GM19239 (cell line): ENCODE data around the gene SULT1B1.

Experiments
- DNase-seq: peaks from one replicate; pipeline ENCODE4 v3.0.0; 2011; ENCODE audit warnings: low spot score; ENCODE audit not compliant: insufficient read length
- FAIRE-seq: peaks from 2 replicates; lab custom pipeline; 2011; peaks lifted over from hg19 to GRCh38; lab: Jason Lieb, UNC

SULT1B1 gene

DNA sequence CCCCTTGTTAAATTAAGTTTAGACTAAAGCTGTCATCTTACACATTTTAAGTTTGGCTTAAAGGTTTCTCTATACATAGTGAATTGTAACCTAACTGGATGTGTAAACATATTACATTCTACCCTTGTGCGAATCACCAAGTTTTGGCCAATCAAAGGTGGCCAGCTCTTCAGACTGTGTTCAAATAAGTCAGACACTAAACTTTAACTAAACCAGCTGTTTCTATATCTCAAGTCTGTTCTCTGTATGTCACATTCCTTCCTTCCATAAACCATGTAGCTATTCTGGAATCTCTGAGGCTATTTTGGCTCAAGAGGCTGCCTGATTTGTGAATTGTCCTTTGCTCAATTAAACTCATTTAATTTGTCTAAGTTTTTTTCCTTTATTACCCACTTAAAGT lies 6.7 kb downstream of the SULT1B1 start:
- no peak for FAIRE-seq
- DNase-seq = no peak

DNA sequence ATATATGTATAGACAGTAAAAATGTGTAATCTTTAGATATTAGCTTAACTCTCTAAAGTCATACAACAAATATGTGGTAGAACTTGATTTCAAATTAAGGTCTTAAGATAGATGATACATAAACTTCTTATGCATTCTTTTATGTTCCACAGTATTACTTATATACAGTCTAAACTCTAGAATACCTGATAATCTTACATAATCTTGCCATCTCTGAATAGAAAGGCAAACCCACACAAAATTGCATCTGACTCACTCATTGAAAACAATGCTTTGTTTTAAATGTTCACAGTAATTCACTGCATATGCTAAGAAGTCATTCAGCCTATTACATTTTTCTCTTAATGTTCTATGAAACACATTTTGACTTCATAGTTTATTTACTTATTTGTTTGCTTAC lies 10.1 kb downstream of the SULT1B1 start:
- FAIRE-seq (no peak), DNase-seq (no peak)

DNA sequence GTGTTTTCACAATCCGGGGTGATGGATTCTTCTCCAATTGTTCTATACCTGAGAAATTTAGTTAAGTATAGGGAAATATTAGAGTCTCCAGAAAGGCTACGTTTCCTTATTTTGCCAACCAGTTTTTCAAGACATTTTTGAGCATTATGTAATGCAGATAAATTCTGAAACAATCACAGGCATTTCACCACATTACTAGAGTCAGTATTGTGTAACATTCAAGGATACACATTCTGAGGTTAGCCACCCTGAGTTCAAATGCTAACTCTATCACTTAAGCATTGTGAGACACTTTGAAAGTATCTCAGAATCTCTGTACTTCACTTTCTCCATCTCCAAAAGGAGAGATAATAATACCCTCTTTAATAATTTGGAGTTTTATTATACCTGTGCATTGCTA lies 10.6 kb downstream of the SULT1B1 start:
- FAIRE-seq (no peak), DNase-seq (no peak)

DNA sequence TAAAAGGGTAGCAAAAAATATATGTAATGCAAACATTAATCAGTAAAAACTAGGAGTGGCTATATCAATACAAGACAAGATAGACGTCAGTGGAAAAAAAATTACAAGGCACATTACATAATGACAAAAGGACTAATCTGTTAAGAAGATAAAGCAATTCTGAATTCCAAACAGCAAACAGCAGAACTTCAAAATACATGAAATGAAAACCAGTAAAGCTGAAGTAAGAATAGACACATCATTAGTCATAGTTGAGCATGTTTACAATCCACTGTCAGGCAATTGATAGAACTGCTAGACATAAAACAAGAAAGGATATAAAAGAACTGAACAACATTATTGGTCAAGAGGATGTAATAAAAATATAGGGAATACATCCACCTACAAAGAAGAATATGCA lies 12.2 kb downstream of the SULT1B1 start:
- no peak for DNase-seq
- FAIRE-seq = no peak

DNA sequence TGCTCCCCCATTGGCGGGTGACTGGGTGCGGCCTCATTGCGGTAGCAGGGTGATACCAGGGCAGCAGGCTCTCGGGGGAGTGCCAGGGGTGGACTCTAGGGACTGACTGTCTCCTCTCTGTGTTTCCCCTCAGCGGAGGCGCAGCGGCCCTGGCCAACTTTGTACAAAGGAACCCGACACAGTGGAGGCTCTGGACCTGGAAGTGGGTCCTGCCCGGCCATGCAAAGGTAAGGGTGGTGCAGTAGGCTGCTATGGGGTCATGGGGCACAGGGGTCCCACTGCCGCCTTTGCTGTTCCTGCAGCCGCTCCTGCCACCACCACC lies 16.3 kb downstream of the SULT1B1 start:
- no peak for DNase-seq
- no peak for FAIRE-seq

DNA sequence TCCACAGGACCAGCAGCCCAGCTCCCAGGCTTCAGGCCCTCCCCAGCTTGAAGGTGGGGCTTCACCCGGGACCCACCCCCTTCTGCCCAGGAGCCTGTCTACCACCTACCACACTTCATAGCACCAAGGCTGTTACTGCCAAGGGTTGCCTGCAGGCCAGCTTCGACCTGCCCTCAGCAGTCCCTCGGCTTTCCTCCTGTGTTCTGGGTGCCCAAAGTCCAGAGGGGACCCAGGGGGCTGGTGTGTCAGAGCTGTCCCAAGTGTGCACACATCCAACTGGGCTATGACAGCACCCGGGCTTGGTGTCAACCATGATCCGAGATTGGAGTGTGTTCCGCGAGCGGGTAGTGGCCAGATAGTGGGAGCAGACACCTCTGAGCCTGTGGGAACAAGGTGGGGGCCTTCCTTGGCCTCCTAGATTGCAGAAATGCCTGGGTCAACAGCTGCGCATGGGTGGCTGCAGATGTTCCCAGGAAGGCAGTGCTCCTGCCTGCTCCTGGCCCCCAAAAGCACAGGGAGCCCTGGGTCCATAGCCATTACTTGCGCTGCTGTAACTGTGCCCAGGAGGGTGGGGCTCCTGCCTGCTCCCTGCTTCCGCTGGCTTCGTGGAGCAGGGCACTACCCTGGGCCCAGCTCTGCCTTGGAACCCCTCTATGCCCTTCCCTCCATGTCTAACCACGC lies 16.8 kb downstream of the SULT1B1 start:
- FAIRE-seq (no peak), DNase-seq (no peak)

DNA sequence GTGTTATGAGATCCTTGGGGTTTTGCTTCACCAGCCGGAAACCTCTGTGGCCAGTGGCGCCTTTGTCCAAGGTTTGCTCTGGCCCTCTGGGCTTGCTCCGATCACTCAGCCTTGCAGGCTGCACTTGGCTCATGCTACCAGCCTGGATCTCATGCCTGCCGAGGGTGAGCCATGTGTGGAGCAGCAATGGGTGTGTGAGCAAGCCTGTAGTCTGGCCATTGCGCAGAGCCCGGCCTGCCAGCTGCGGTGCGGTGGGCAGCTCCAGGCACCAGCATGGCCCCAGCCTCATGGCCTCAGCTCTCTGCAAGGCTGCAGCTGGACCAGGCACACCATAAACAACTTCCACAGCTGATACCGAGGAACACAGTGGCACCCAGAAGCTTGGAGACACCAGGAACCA lies 17.8 kb downstream of the SULT1B1 start:
- DNase-seq (no peak), FAIRE-seq (no peak)

DNA sequence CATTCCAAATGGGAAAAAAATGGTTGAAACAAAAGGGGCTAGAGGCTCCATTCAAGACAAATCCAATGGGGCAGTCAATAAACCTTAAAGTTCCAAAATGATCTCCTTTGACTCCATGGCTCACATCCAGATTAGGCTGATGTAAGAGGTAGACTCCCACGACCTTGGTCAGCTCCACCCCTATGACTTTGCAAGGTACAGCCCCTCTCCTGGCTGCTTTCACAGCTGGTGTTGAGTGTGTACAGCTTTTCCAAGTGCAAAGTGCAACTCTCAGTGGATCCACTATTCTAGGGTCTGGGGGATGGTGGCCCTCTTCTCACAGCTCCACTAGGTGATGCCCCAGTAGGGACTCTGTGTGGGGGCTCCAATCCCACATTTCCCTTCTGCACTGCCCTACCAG lies 21.5 kb downstream of the SULT1B1 start:
- DNase-seq (no peak), FAIRE-seq (no peak)

DNA sequence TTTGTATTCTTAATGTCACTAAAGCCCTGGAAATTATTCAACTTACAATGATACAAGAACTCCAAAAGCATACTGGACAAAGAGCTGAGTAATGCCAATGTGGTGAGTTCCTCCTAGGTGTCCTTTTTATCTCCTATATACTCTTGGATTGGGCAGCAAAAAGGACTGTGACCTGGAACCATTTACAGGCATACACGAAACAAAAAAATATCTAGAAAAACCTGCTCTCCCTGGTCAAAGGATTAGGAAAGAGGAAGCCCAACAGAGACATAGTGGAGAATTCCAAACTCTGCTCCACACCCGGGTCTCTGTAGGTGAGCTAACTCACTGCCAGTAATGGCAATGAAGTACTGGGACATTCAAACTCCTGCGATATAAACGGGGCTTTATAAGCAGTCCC lies 25.3 kb downstream of the SULT1B1 start:
- no peak for FAIRE-seq

DNA sequence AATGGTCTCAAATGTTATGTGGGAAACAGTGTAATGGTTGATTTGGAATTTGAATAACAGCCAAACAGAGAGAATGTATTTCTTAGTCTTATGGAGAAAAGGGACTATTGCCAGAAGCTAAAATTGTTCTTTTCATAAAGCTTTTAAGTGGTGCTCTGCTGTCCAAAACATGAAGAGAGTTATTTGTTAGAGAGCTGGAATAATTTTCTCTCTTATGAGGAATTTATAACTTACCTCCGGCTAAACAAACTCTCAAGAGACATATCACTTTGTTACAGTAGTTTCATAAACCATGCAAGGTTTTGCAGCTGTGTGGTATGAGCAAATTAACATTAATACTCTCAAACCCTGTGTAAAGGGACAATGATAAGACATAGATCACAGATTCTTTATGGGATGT lies 28.6 kb downstream of the SULT1B1 start:
- FAIRE-seq (no peak), DNase-seq (no peak)

More for the DNA sequence above, 25.3 kb downstream of the SULT1B1 start:
- DNase-seq = no peak

DNA sequence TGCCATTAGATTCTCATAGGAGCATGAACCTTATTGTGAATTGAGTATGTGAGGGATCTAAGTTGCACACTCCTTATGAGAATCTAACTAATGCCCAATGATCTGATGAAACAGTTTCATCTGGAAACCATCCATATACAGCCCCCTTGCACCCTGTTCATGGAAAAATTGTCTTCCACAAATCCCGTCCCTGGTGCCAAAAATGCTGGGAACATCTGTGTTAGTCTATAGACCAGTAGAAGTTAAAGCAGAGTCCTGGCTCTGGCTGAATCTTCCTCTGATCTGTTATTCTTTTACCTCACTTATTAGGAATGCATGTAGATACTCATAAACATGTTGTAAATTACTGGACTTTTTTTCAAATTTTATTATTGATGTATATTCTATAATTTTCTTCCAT lies 29.2 kb downstream of the SULT1B1 start:
- DNase-seq (no peak), FAIRE-seq (no peak)

DNA sequence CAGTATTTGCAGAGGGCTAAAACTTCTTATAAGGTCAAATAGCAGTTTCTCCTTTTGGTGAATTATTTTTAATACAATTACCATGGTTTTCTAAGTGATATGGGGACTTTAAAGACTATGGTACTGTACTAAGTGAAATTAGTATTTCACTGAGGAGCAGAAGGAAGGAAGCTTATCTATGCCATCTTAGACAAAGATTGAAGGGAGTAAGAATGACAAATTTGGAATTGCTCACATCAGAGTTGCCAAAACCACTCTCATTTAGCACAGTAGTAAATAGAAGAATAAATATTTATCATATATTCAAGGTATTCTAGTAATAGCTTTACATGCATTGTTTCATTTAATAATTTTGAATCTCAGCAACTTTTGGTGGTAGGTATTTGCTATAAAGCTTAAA lies 30.4 kb downstream of the SULT1B1 start:
- DNase-seq (no peak), FAIRE-seq (no peak)

DNA sequence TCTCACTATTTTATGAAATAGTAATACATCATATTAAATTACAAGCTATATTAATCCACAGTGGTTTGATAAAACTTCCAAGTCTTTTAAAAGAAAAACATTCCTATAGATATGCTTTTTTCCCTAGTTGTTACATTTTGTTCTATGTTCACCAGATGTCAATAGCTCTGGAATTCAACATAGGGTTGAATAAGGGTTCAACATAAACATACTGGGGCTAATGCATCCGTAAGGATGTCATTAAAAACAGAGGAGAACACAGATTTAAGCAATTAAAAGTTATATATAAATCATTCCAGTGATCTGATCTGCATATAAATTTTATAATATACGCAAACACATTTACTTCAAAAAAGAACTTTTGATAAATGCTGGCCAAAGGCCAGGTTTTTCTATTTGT lies 32.5 kb downstream of the SULT1B1 start:
- FAIRE-seq = no peak

DNA sequence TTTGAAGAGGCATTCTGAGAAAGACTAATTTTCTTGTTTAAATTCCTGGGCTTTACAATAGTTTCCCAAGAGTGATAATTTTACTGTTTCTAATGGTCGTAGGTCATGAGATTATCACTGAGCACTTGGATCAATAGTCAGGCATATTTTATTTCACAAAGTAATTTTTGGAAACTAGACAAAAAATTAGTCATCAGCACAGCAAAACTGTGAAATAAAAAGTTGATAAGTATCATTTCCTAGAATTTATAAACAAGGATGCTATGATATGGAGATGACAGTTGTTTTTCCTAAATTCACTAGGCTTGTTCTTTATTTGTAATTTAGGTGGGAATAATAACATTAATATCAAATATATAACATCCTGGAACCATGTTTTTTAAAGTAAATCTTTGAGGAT lies 33.0 kb downstream of the SULT1B1 start:
- DNase-seq (no peak), FAIRE-seq (no peak)

More for the DNA sequence above, 32.5 kb downstream of the SULT1B1 start:
- DNase-seq = no peak

DNA sequence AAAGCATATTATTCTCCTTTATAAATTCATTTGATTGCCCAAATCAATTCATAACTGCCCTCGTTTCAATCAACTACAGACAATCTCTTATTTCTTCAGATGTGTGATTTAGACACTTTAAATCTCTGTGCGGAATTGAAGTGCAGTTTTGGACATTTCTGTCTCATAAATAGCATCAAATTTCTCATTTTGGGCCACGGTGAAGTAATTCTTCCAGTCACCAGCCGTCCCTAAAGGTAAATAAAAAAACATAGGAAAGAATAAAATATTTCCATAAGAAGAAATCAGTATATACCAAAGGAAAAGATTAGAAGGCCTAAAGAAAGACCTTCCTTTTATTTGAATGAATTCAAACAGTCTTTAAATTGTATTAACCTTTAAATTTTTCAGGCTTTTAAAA lies 33.4 kb downstream of the SULT1B1 start:
- no peak for FAIRE-seq
- no peak for DNase-seq

DNA sequence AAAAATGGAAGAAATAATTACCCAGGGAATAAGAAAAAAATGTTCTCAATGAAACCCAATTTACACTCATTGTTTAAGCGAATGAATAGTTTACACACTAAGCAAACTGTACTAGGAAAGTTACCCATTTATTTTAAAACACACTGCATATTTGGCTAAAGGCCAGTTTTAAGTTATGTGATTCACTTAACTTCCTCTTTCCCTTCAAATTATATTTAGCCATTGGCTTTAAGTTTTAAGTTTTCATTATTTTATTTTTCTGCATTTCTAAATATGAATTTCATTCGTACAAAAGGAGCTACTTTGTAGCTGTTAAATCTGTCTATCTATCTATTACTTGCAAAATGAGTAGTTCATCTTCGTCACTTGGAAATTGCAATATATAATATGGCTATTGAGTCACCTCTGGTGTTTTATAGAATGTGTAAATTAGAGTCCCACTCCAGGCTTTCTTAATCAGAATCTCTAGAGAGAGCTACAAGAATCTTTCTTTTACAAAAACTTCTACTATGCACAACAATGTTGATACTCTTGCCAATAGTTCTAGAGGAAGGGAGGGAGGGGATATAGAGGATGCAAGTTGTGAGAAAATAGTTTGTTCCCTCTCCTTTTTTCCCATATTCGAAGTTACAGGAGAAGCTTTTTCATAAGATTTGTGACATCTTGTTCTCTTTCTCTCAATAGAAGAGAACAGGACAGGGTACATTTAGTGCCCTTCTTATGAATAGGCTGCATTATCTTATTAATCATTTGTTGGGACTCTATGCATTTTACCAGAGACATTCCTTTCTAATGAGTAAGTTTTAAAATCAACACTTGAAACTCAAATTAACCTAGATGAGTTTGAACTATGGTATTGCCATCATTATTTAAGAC lies 41.8 kb downstream of the SULT1B1 start:
- DNase-seq (no peak), FAIRE-seq (no peak)

DNA sequence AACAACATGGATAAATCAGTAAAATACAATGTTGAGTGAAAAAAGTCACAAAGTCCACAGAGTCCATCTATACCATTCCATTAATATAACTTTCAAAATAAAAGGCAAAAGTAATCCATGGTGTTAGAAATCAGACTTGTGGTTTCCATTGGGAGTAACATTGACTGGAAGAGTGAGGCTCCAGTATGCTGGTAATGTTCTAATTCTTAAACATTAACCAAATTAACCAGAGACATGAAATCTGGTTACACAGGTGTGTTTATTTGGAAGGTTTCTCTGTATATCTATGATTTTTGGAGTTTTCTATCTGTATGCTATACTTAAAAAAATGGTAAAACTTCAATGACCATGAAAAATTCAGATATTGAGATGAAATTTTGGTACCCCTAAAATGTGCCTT lies 42.6 kb downstream of the SULT1B1 start:
- FAIRE-seq = no peak
- no peak for DNase-seq

DNA sequence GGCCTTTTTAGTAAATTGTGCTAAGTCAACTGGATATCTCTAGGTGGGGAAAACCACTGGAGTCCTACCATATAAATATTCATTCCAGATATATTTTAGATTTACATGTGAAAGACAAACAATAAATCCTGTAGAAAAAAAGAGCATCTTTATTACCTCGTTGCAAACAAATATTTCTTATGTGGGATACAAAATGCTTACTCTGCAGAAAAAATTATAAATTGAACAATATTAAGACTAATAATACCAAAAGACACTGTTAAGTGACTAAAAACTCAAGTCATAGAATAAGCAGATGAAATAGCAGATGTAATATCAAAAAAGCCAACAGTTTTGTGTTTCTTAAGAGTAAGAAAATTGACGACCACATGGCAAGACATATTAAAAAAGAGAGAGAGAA lies 43.8 kb downstream of the SULT1B1 start:
- FAIRE-seq = no peak
- DNase-seq = no peak

DNA sequence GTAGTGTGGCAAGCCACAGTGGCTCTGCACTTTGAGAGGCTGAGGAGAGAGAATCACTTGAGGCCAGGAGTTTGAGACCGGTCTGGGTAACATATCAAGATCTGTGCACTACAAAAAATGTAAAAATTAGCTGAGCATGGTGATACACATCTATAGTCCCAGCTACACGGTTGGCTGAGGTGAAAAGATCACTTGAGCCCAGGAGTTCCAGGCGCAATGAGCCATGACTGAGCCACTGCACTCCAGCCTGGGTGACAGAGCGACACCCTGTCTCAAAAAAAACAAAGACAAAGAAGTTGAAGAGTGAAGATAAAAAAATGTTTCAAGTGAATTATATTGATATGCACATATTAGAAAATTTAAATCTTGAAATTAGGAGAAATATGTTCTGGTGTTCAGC lies 46.3 kb downstream of the SULT1B1 start:
- DNase-seq (no peak), FAIRE-seq (no peak)

DNA sequence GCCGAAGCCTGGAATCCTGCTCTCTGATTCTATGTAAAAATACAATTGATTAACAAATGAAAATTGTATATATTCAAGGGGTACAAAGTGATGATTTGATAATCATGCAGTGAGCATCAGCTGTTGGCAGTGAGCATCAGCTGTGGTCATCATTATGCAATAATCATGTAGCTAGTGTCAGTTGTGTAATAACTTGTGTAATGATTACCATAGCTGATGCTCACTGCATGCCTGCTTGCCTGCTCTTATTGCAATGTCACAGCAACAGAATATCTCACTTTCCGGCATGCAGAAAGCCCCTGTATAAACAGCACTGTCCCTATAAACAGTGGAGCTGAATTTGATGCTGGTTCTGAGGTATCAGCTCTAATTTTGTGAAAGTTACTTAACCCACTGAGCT lies 46.8 kb downstream of the SULT1B1 start:
- FAIRE-seq = no peak
- no peak for DNase-seq

DNA sequence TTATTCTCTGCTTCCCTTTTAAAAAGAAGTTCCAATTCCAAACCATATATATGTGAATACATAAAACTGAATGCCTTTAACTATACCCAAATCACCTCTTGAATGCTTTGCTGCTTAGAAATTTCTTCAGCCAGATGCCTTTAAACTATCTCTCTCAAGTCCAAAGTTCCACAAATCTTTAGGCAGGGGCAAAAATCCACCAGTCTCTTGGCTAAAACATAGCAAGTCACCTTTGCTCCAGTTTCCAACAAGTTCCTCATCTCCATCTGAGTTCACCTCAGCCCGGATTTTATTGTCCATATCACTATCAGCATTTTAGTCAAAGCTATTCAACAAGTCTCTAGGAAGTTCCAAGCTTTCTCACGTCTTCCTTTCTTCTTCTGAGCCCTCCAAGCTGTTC lies 49.8 kb downstream of the SULT1B1 start:
- DNase-seq = no peak
- FAIRE-seq = no peak

DNA sequence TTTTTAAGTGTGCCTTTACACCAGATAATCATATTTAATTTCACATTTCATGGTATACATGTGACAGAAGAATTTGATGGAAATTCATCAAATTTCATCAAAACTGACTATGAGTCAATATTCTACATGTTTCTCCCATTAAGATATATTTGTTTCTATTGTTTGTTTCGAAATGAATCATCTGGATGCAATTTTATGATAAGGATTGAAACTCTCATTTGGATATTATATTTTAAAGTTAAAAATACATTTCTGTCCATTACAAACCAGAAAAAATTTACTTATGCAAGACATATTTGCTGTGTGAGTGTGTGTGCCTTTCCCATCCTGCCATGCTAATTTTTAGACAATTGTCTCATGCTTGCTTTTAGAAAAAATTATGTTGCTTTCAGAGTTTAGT lies 52.2 kb downstream of the SULT1B1 start:
- DNase-seq = no peak
- no peak for FAIRE-seq
